Upper lobe of right lung (tissue), 1 donor: ENCODE data around the gene CDK10. TPM values are rescaled to one million over a fixed set of nuclear protein-coding genes. Genes with fewer than 3 reads are reported as not detected.
A peak's percentile ranks its signal among the peaks of the same experiment; 100 is the strongest.

ENCODE experiments used
- ATAC-seq: fragments of 200-7000 bp; cut with Tn5 transposase; one replicate; pipeline ENCODE4 v1.9.1; 2020; ENCODE audit warnings: mild to moderate bottlenecking, moderate library complexity
- DNase-seq: peaks from one replicate; pipeline ENCODE4 v3.0.0-alpha.2; 2020
- H3K27ac ChIP-seq: fragments of 200-600 bp; one replicate; pipeline ENCODE4 v1.8.0; 2022
- H3K27me3 ChIP-seq: fragments of 200-600 bp; one replicate; pipeline ENCODE4 v1.8.0; 2022; ENCODE audit warnings: mild to moderate bottlenecking
- H3K36me3 ChIP-seq: fragments of 200-600 bp; one replicate; pipeline ENCODE4 v1.8.0; 2022
- H3K4me1 ChIP-seq: fragments of 200-600 bp; one replicate; pipeline ENCODE4 v1.8.0; 2022
- H3K4me3 ChIP-seq: fragments of 200-600 bp; one replicate; pipeline ENCODE4 v1.8.0; 2022; ENCODE audit warnings: mild to moderate bottlenecking
- H3K9me3 ChIP-seq: fragments of 200-600 bp; one replicate; pipeline ENCODE4 v1.8.0; 2022
- intact Hi-C: fragments of 100-400 bp; cut with DNase I; formaldehyde crosslinking; loops from one replicate; pipeline ENCODE4 v1.11.0; 2022
- total RNA-seq: library from RNA; stranded (reverse); fragmentation: NEBNext Ultra II Directional; extraction: Animal tissue kit (Norgen Biotek cat#: 25700); gene quantifications from one replicate; pipeline ENCODE4 v1.2.1, GENCODE V29; 2021
- TF ChIP-seq, protein P1 (sequence below): fragments of 200-600 bp; IDR thresholded peaks from one replicate; pipeline ENCODE4 v1.8.0; 2022; ENCODE audit warnings: antibody characterized with exemption
- donor health status: DM: no; HTN: yes; CAD: no; lungs with severe emphysema.

The CDK10 gene
- total RNA-seq, 1 donor from 2014 or later: 81.5 TPM

DNA sequence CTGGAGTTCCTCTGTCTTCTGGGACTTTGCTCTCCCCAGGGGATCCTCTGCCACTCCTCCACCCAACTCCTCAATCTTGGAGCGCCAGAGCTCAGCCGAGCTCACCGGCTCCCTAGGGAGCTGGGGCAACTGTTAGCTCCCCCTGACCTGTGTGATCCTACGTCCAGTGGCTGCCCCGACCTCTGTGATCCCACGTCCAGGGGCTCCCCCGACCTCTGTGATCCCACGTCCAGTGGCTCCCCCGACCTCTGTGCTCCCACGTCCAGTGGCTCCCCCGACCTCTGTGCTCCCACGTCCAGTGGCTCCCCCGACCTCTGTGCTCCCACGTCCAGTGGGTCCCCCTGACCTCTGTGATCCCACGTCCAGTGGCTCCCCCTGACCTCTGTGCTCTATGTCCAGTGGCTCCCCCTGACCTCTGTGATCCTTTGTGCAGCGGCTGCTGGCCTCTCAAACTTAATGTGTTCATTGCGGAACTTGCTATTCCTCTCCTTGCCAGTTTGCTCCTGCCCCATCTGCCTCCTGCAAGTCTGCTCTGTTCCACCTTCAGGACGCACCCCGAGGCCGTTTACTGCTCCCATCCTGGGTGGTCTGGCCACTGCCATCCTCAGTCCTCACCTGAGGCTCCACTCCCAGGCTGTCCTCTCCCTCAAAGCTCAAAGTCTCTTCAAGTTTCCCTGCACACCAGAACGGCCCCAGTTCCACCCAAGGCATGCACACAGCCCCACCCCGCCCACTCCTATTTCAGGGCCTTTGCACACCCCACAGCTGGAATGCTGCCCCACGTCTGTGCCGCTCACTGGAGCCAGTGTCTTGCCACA lies 31.4 kb downstream of the CDK10 start:
- TF ChIP-seq, protein P1, sequence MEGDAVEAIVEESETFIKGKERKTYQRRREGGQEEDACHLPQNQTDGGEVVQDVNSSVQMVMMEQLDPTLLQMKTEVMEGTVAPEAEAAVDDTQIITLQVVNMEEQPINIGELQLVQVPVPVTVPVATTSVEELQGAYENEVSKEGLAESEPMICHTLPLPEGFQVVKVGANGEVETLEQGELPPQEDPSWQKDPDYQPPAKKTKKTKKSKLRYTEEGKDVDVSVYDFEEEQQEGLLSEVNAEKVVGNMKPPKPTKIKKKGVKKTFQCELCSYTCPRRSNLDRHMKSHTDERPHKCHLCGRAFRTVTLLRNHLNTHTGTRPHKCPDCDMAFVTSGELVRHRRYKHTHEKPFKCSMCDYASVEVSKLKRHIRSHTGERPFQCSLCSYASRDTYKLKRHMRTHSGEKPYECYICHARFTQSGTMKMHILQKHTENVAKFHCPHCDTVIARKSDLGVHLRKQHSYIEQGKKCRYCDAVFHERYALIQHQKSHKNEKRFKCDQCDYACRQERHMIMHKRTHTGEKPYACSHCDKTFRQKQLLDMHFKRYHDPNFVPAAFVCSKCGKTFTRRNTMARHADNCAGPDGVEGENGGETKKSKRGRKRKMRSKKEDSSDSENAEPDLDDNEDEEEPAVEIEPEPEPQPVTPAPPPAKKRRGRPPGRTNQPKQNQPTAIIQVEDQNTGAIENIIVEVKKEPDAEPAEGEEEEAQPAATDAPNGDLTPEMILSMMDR: no peak
- intact Hi-C loops: no loop called here
- no peaks in the 10 kb centered on the region for H3K9me3 ChIP-seq
- no peak overlapping the region for H3K27ac ChIP-seq
- H3K4me3 ChIP-seq: no peak overlapping the region
- peaks cover under 1% of the 10 kb centered on the region for H3K36me3 ChIP-seq
- H3K4me1 ChIP-seq: peaks cover 20% of the 10 kb centered on the region
- DNase-seq (no peak), ATAC-seq (no peak)
- peaks cover 3% of the 10 kb centered on the region for H3K27me3 ChIP-seq

GRCh38 chr16:89720551-89720812 lies 34.0 kb downstream of the CDK10 start:
- TF ChIP-seq, protein P1: no peak
- H3K36me3 ChIP-seq: peaks cover 27% of the 10 kb centered on the region
- DNase-seq (peak; percentile 79), ATAC-seq (peak; percentile 1)
- no peaks in the 10 kb centered on the region for H3K27me3 ChIP-seq
- peaks cover 36% of the 10 kb centered on the region for H3K4me1 ChIP-seq
- H3K9me3 ChIP-seq: no peaks in the 10 kb centered on the region
- H3K27ac ChIP-seq: peak overlapping the region; percentile 96
- H3K4me3 ChIP-seq: peak overlapping the region; percentile 82
- intact Hi-C loops: no loop called here

GRCh38 chr16:89720813-89721545 lies 34.5 kb downstream of the CDK10 start, which contains the start of the genes VPS9D1 and ZNF276:
Gene VPS9D1, minus strand, starts transcription at chr16:89720898. Its CDS starts 37 bp downstream, at chr16:89720861.
Gene ZNF276, plus strand, starts transcription at chr16:89721537. Its CDS starts 104 bp downstream, at chr16:89721641.
- Histone ChIP-seq H3K27ac (peak within 1 kb of the TSS; percentile 96), H3K4me1 (peaks cover 39% of the 10 kb centered on the region), H3K27me3 (no peaks in the 10 kb centered on the region), H3K36me3 (peaks cover 32% of the 10 kb centered on the region), H3K4me3 (peak within 1 kb of the TSS; percentile 82), H3K9me3 (no peaks in the 10 kb centered on the region)
- intact Hi-C loops: no loop called here
- DNase-seq (peak; percentile 95), ATAC-seq (peak; percentile 82)
- TF ChIP-seq, protein P1: no peak

GRCh38 chr16:89721546-89722391 lies 35.3 kb downstream of the CDK10 start:
- peak overlapping the region; percentile 96 for H3K27ac ChIP-seq
- TF ChIP-seq, protein P1: no peak
- intact Hi-C loops: no loop called here
- H3K27me3 ChIP-seq: no peaks in the 10 kb centered on the region
- H3K9me3 ChIP-seq: no peaks in the 10 kb centered on the region
- H3K36me3 ChIP-seq: peaks cover 39% of the 10 kb centered on the region
- H3K4me3 ChIP-seq: peak overlapping the region; percentile 82
- ATAC-seq (peak; percentile 51), DNase-seq (peak; percentile 90)
- peaks cover 39% of the 10 kb centered on the region for H3K4me1 ChIP-seq
